K562 (cell line): ENCODE results near the gene BCAS3. TPM values are rescaled to one million over a fixed set of nuclear protein-coding genes. Genes with fewer than 3 reads are reported as not detected.

Source experiments
- ATAC-seq: fragments of 200-7000 bp; cut with Tn5 transposase; 3 replicates; pipeline ENCODE4 v1.9.1; 2020; ENCODE audit warnings: moderate library complexity
- BruUV-seq: library from RNA; stranded (reverse); fragments of 400-500 nt; replicated peaks from 2 replicates; lab custom pipeline; 2021; lab: Mats Ljungman, UMichigan
- CTCF ChIA-PET: fragments of 300-600 bp; formaldehyde crosslinking; extraction: SDS; loops from one replicate; lab custom pipeline; 2021; ENCODE audit warnings: low intra/inter-chr PET ratio; lab: Yijun Ruan, JAX
- POLR2A ChIA-PET: fragments of 300-600, 350-650 bp; sonication (Branson Sonifier 250); formaldehyde crosslinking; extraction: SDS; loops from one replicate; lab custom pipeline; 2021; ENCODE audit warnings: antibody characterized with exemption, inconsistent platforms; lab: Yijun Ruan, JAX
- DNase-seq, 4 experiments: peaks; one replicate each; pipeline versions ENCODE4 v3.0.0 to v3.0.0-alpha.2; 2011 to 2018; ENCODE audit warnings: low spot score in 3 of 4, mixed read lengths in 3 of 4; ENCODE audit errors: extremely low read depth in 1 of 4
- FAIRE-seq: peaks from 2 replicates; lab custom pipeline; 2011; peaks lifted over from hg19 to GRCh38; lab: Jason Lieb, UNC
- H2AFZ ChIP-seq: 2 replicates; pipeline ENCODE4 v1.6.0; 2011; ENCODE audit warnings: low read depth, low read length, control low read depth, inconsistent platforms
- H3K27ac ChIP-seq: fragments of 200-600 bp; 3 replicates; pipeline ENCODE4 v1.8.0; 2011; ENCODE audit warnings: low read depth, mild to moderate bottlenecking, control low read depth, inconsistent platforms, low read length, moderate library complexity, mixed read lengths; ENCODE audit errors: extremely low read depth
- H3K27me3 ChIP-seq, 2 experiments: fragments of 300-600 bp in 1 of 2; 2 replicates in 1 of 2; 3 replicates in 1 of 2; pipeline versions ENCODE4 v1.6.0 to v1.8.0; 2011; ENCODE audit warnings: inconsistent platforms in 2 of 2, low read length in 2 of 2, mild to moderate bottlenecking in 1 of 2, mixed read lengths in 1 of 2, moderate library complexity in 1 of 2; ENCODE audit not compliant: control insufficient read depth in 2 of 2, insufficient read depth in 2 of 2
- H3K36me3 ChIP-seq: fragments of 300-600 bp; 3 replicates; pipeline ENCODE4 v1.8.0; 2011; ENCODE audit warnings: mild to moderate bottlenecking, low read length, inconsistent platforms; ENCODE audit not compliant: control insufficient read depth, insufficient read depth
- H3K4me1 ChIP-seq, 2 experiments: fragments of 200-600 bp in 1 of 2; replicated peaks in 1 of 2; 2 replicates in 1 of 2; 3 replicates in 1 of 2; pipeline versions ENCODE4 v1.5.1 to v1.8.0; 2011; ENCODE audit warnings: inconsistent platforms in 2 of 2, low read length in 2 of 2, mild to moderate bottlenecking in 1 of 2, mixed read lengths in 1 of 2, moderate library complexity in 1 of 2; ENCODE audit not compliant: control insufficient read depth in 2 of 2, insufficient read depth in 2 of 2
- H3K4me2 ChIP-seq: 2 replicates; pipeline ENCODE4 v1.6.1; 2011; ENCODE audit warnings: low read length, control low read depth, inconsistent platforms, mixed read lengths; ENCODE audit not compliant: insufficient read depth
- H3K4me3 ChIP-seq: fragments of 200-600 bp; sonication (generic), shearing (Covaris generic); 2 replicates; pipeline ENCODE4 v1.5.1; 2016; ENCODE audit warnings: control low read depth, inconsistent platforms
- H3K79me2 ChIP-seq: fragments of 200-600 bp; 3 replicates; pipeline ENCODE4 v1.8.0; 2011; ENCODE audit warnings: low read length, inconsistent platforms; ENCODE audit not compliant: control insufficient read depth, insufficient read depth
- H3K9ac ChIP-seq, 2 experiments: 2 replicates each; pipeline versions ENCODE4 v1.6.0 to v1.6.1; 2011; ENCODE audit warnings: low read depth in 2 of 2, low read length in 2 of 2, control low read depth in 1 of 2, inconsistent platforms in 1 of 2, mild to moderate bottlenecking in 1 of 2, mixed read lengths in 1 of 2; ENCODE audit not compliant: insufficient read depth in 1 of 2
- H3K9me1 ChIP-seq: one replicate; pipeline ENCODE4 v1.6.0; 2011; ENCODE audit warnings: inconsistent platforms, mild to moderate bottlenecking, low read length, moderate library complexity; ENCODE audit not compliant: control insufficient read depth, insufficient read depth
- H3K9me3 ChIP-seq: replicated peaks from 2 replicates; pipeline ENCODE4 v1.5.1; 2011; ENCODE audit warnings: low read depth, low read length, inconsistent platforms; ENCODE audit not compliant: control insufficient read depth, insufficient read depth
- H4K20me1 ChIP-seq: replicated peaks from 2 replicates; pipeline ENCODE4 v1.6.1; 2011; ENCODE audit warnings: low read length, inconsistent platforms, mixed read lengths; ENCODE audit not compliant: control insufficient read depth, insufficient read depth
- E2F3 ChIP-seq: fragments of 250-450 bp; sonication (Bioruptor Pico); IDR thresholded peaks from 2 replicates; pipeline ENCODE4 v1.4.0; 2020; ENCODE audit warnings: mild to moderate bottlenecking
- ESRRA ChIP-seq: fragments of 450-650 bp; IDR thresholded peaks from 2 replicates; pipeline ENCODE4 v1.6.1; 2014; ENCODE audit warnings: low read depth, mild to moderate bottlenecking, moderate library complexity, borderline replicate concordance
- HDAC6 ChIP-seq: IDR thresholded peaks from 2 replicates; pipeline ENCODE4 v1.6.1; 2012; ENCODE audit warnings: low read depth, mild to moderate bottlenecking, control low read depth, inconsistent platforms, low read length, moderate library complexity
- HNRNPH1 ChIP-seq: fragments of 200-400 bp; formaldehyde crosslinking; optimal IDR thresholded peaks from 2 replicates; pipeline ENCODE3; 2017; ENCODE audit warnings: low read depth, mild to moderate bottlenecking, low read length, moderate library complexity
- ILF3 ChIP-seq: fragments of 450-650 bp; IDR thresholded peaks from 2 replicates; pipeline ENCODE4 v1.6.1; 2018; ENCODE audit warnings: antibody characterized with exemption, mild to moderate bottlenecking, moderate library complexity, borderline replicate concordance
- KAT7 ChIP-seq: sonication (generic); formaldehyde crosslinking; IDR thresholded peaks from 2 replicates; pipeline ENCODE4 v1.8.0; 2022; ENCODE audit warnings: missing genetic modification reagents, mild to moderate bottlenecking, borderline replicate concordance
- NCOA6 ChIP-seq: fragments of 450-650 bp; IDR thresholded peaks from 2 replicates; pipeline ENCODE4 v1.6.1; 2017; ENCODE audit warnings: mild to moderate bottlenecking
- PCBP2 ChIP-seq: fragments of 200-400 bp; formaldehyde crosslinking; IDR thresholded peaks from 2 replicates; pipeline ENCODE4 v1.6.1; 2018; ENCODE audit warnings: low read length, low read depth, mild to moderate bottlenecking, moderate library complexity; ENCODE audit not compliant: poor library complexity, severe bottlenecking
- PHB2 ChIP-seq: fragments of 450-650 bp; IDR thresholded peaks from 2 replicates; pipeline ENCODE4 v1.6.1; 2017; ENCODE audit warnings: low read depth
- RAD51 ChIP-seq: fragments of 450-650 bp; IDR thresholded peaks from 2 replicates; pipeline ENCODE4 v1.7.1; 2016; ENCODE audit warnings: low read depth, mild to moderate bottlenecking, borderline replicate concordance
- TSC22D4 ChIP-seq: fragments of 450-650 bp; IDR thresholded peaks from 2 replicates; pipeline ENCODE4 v1.6.1; 2016; ENCODE audit warnings: missing genetic modification characterization, missing biosample characterization, control low read depth
- ZNF133 ChIP-seq: fragments of 250-450 bp; sonication (Bioruptor Pico); IDR thresholded peaks from 2 replicates; pipeline ENCODE4 v1.4.0; 2020; ENCODE audit warnings: mild to moderate bottlenecking
- ZNF551 ChIP-seq: fragments of 250-450 bp; sonication (Bioruptor Pico); IDR thresholded peaks from 2 replicates; pipeline ENCODE4 v1.5.0; 2021; ENCODE audit warnings: mild to moderate bottlenecking, moderate library complexity
- WGBS: fragments of 100-300 bp; shearing (Covaris generic); methylation state at CpG from one replicate; pipeline ENCODE4 v1.1.6; 2016; ENCODE audit warnings: low coverage, mixed read lengths; ENCODE audit not compliant: insufficient coverage; ENCODE audit errors: missing lambda C conversion rate; 5-methylcytosine and 5-hydroxymethylcytosine counted together
- in situ Hi-C: fragments of 300-500 bp; cut with MboI; formaldehyde crosslinking; loops from 4 replicates; pipeline ENCODE4 v1.15.0; 2018; ENCODE audit warnings: inconsistent platforms, mixed read lengths
- intact Hi-C: fragments of 100-400 bp; cut with micrococcal nuclease; formaldehyde crosslinking; loops from 2 replicates; pipeline ENCODE4 v1.14.2; 2022
- polyA plus RNA-seq, 8 experiments: library from polyadenylated mRNA; depleted of rRNA in 4 of 8; stranded (reverse) in 5 of 8; unstranded in 3 of 8; fragments of >200 nt; fragmentation: Nextera tagmentation in 2 of 8; fragmentation: Illumina TruSeq in 1 of 8; extraction: Ambion mirVana in 2 of 8; extraction: Trizol in 1 of 8; gene quantifications; 2 replicates each; pipeline versions ENCODE4 v1.2.1 to v1.2.3, GENCODE V29; 2011 to 2014; ENCODE audit warnings: inconsistent platforms in 1 of 8, missing spikeins in 1 of 8
- total RNA-seq, 7 experiments: library from RNA; depleted of rRNA in 6 of 7; stranded (reverse); fragments of >200 nt in 6 of 7; fragmentation: Illumina TruSeq in 2 of 7; extraction: Trizol in 2 of 7; gene quantifications; 2 replicates each; pipeline versions ENCODE4 v1.2.1 to v1.2.3, GENCODE V29; 2011 to 2021; ENCODE audit warnings: low replicate concordance in 1 of 7
- TF ChIP-seq, protein P1 (sequence below): fragments of 250-450 bp; sonication (Bioruptor Pico); IDR thresholded peaks from 2 replicates; pipeline ENCODE4 v1.5.0; 2021
- TF ChIP-seq, protein P2 (sequence below), 2 experiments: IDR thresholded peaks; 2 replicates each; pipeline ENCODE4 v1.6.1; 2011; ENCODE audit warnings: borderline replicate concordance in 1 of 2, control low read depth in 1 of 2, low read depth in 1 of 2, low read length in 1 of 2, mild to moderate bottlenecking in 1 of 2, mixed read lengths in 1 of 2, moderate library complexity in 1 of 2; ENCODE audit not compliant: insufficient read depth in 1 of 2, insufficient read length in 1 of 2, poor library complexity in 1 of 2, severe bottlenecking in 1 of 2; ENCODE audit errors: extremely low read depth in 1 of 2
- TF ChIP-seq, protein P3 (sequence below): fragments of 250-450 bp; sonication (Bioruptor Pico); IDR thresholded peaks from 2 replicates; pipeline ENCODE4 v1.5.0; 2021; ENCODE audit warnings: mild to moderate bottlenecking, moderate library complexity

Gene BCAS3
- total and polyA plus RNA-seq, 9 of the 15 experiments (the other 6 are each of a cell fraction or from before 2014, with no cell fraction given): 1.9 to 5.5 (median 3.5) TPM

DNA sequence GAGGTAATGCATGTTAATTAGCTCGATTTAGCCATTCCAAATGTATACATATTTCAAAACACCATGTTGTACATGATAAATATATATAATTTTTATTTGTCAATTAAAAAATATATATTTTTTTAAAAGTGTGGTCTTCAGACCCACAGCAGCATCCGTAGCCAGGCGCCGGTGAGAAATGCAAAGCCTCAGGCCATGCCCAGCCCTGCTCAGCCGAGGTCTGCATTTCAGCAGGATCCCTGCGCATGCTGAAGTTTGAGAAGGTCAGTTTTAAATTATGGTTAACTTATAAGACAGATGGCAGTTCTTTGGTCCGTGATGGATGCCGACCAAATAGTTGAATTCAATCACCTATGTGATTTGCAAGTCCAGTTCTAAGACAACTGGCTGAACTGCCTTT is 694.0 kb downstream of the BCAS3 start (continued):
- no peak for TF ChIP-seq RAD51

DNA sequence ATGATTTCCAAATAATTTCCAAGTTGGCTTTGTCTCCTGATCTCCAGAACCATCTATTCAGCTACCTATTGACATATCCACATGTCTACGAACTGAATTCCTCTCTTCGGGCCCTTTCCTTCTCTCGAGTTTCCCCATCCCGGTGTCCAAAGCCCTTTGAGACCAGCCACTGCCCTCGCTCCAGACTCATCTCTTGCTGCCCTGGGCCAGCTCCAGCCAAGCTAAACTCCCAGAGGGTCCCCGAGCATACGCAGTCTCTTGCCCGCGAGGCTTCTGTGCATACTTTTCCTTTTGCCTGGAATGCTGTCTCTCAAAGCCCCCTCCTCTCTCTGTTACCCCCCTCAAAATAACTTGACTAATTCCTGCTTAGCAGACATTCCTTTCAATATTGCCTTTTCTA is 694.8 kb downstream of the BCAS3 start:
- CTCF ChIA-PET: no interaction called here
- no peak overlapping the region for H3K9ac ChIP-seq
- H2AFZ ChIP-seq: no peak overlapping the region
- in situ Hi-C loops: no loop called here
- DNase-seq (no peak), FAIRE-seq (no peak), ATAC-seq (no peak)
- H3K4me2 ChIP-seq: no peak overlapping the region
- no peaks in the 10 kb centered on the region for H3K9me1 ChIP-seq
- H3K79me2 ChIP-seq: no peaks in the 10 kb centered on the region
- POLR2A ChIA-PET: no interaction called here
- intact Hi-C loops: no loop called here
- no TSS peak for BruUV-seq
- no peaks in the 10 kb centered on the region for H3K4me1 ChIP-seq
- H3K27ac ChIP-seq: no peak overlapping the region
- H3K4me3 ChIP-seq: no peak overlapping the region
- 9% methylated on average over 8 of the region's 9 CpGs for WGBS
- H3K36me3 ChIP-seq: no peaks in the 10 kb centered on the region
- H3K27me3 ChIP-seq: peaks cover 26 to 58% of the 10 kb centered on the region in 2 experiments
- H3K9me3 ChIP-seq: no peaks in the 10 kb centered on the region
- H4K20me1 ChIP-seq: peaks cover 7% of the 10 kb centered on the region; the same call in 1 of the 2 replicates
- TF ChIP-seq TSC22D4 (tag) (no peak), PHB2 (no peak), HDAC6 (no peak), ESRRA (no peak), ILF3 (no peak), E2F3 (CRISPR knock-in tag) (no peak), ZNF133 (CRISPR knock-in tag) (no peak), ZNF551 (no peak), KAT7 (CRISPR knock-in tag) (no peak), HNRNPH1 (no peak), PCBP2 (no peak), NCOA6 (no peak)
- TF ChIP-seq, protein P1, sequence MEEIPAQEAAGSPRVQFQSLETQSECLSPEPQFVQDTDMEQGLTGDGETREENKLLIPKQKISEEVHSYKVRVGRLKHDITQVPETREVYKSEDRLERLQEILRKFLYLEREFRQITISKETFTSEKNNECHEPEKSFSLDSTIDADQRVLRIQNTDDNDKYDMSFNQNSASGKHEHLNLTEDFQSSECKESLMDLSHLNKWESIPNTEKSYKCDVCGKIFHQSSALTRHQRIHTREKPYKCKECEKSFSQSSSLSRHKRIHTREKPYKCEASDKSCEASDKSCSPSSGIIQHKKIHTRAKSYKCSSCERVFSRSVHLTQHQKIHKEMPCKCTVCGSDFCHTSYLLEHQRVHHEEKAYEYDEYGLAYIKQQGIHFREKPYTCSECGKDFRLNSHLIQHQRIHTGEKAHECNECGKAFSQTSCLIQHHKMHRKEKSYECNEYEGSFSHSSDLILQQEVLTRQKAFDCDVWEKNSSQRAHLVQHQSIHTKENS (CRISPR knock-in tag): no peak
- TF ChIP-seq, protein P2, sequence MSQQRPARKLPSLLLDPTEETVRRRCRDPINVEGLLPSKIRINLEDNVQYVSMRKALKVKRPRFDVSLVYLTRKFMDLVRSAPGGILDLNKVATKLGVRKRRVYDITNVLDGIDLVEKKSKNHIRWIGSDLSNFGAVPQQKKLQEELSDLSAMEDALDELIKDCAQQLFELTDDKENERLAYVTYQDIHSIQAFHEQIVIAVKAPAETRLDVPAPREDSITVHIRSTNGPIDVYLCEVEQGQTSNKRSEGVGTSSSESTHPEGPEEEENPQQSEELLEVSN (IDR thresholded peaks at IDR 0.05; ENCODE audit: borderline replicate concordance in 1 of 2, extremely low read depth in 1 of 2, insufficient read depth in 1 of 2, insufficient read length in 1 of 2, low read depth in 1 of 2, low read length in 1 of 2, poor library complexity in 1 of 2, severe bottlenecking in 1 of 2): no peak
- TF ChIP-seq, protein P3, sequence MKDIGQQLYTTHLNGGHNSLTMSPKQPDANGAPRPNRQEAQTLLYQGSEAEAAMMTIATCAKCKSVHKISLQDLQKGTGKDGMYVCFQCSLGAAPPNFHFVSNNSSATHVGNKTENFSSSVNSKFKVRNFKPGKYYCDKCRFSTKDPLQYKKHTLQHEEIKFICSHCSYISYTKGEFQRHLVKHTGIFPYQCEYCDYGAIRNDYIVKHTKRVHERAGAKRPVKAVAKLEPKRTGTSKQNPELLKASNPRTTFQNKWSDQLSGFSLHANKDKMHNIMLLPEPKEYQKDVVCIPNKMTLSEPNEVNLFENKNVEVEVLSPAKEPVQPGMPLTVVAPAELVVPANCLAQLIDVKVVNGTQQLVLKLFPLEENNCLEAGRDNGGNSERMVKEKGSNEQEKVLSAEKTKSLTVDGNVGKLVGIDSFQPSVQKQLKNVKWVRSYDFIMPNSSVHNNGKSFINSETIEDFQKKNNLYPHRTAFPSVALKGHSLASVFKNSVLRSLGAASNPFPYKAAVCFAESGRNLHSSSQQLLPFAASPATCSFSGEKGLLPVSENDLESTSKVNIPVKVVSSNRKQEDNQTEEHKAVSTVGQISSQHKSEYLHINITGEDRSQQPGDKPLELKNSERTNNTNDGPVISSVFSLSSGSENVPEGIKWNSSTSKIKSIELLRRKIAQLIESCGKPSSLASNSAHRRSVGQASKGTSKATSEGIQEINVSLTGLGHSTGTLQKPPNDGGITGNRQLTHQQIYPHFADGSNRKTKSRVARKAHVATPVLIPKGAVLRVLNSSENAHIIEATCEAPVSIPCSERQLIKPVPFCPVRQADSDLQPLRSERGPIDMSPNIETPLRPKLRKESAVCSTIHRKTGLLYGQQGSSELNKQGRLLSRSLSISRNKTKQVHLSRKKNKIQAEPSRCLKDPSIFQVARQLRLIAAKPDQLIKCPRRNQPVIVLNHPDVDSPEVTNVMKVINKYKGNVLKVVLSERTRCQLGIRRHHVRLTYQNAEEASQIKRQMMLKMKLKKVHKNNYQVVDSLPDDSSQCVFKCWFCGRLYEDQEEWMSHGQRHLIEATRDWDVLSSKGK: no peak
